HL-60 (cell line): ENCODE data around the gene HMG20A.

Experiments used
- DNase-seq, 2 experiments: peaks; one replicate each; pipeline ENCODE4 v3.0.0-alpha.2; 2010 to 2020; ENCODE audit warnings: low read depth in 1 of 2, low spot score in 1 of 2
- H3K27ac ChIP-seq: fragments of 250-450 bp; sonication (Bioruptor Pico); replicated peaks from 2 replicates; pipeline ENCODE4 v1.5.1; 2020; ENCODE audit warnings: mild to moderate bottlenecking, moderate library complexity
- H3K27me3 ChIP-seq: fragments of 250-450 bp; sonication (Bioruptor Pico); 2 replicates; pipeline ENCODE4 v1.5.1; 2021; ENCODE audit warnings: mild to moderate bottlenecking, moderate library complexity; ENCODE audit not compliant: insufficient read depth, poor library complexity, severe bottlenecking
- H3K4me3 ChIP-seq: replicated peaks from 2 replicates; pipeline ENCODE4 v1.5.1; 2011; ENCODE audit warnings: mild to moderate bottlenecking, control low read depth, low read length; ENCODE audit not compliant: insufficient read depth
- GABPA ChIP-seq: IDR thresholded peaks from 2 replicates; pipeline ENCODE4 v1.6.1; 2012; ENCODE audit warnings: low read depth
- POLR2AphosphoS5 ChIP-seq: IDR thresholded peaks from 2 replicates; pipeline ENCODE4 v1.6.1; 2012; ENCODE audit warnings: low read depth
- SPI1 ChIP-seq: IDR thresholded peaks from 2 replicates; pipeline ENCODE4 v1.6.1; 2012; ENCODE audit warnings: low read depth, mild to moderate bottlenecking, borderline replicate concordance
- TF ChIP-seq, protein P1 (sequence below): IDR thresholded peaks from one replicate; pipeline ENCODE4 v1.5.1; 2011; ENCODE audit warnings: low read length, control low read depth, inconsistent platforms; ENCODE audit not compliant: insufficient read depth
- TF ChIP-seq, protein P2 (sequence below): IDR thresholded peaks from 2 replicates; pipeline ENCODE4 v1.6.1; 2012; ENCODE audit warnings: low read depth; ENCODE audit not compliant: insufficient replicate concordance

HMG20A gene

DNA sequence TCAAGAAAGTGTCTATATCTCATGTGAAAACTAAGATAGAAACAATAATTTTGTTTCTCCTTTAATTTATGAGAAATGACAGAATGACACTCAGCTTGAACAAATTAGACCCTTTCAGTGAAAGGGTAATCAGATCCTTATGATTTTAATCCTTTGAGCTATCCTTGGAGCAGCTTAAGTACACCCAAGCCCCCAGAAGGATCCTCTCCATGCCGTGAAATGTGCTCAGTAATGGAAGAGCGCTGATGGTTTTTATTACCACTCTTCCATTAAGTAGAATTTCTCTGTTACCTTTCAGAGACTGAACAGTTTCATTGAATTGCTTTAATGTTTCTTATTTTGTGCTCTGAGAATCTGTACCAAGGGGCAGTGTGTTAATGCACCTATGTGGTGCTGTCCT is 54.3 kb downstream of the HMG20A start:
- H3K27ac ChIP-seq = no peak overlapping the region
- H3K4me3 ChIP-seq = no peak overlapping the region
- TF ChIP-seq, protein P1, sequence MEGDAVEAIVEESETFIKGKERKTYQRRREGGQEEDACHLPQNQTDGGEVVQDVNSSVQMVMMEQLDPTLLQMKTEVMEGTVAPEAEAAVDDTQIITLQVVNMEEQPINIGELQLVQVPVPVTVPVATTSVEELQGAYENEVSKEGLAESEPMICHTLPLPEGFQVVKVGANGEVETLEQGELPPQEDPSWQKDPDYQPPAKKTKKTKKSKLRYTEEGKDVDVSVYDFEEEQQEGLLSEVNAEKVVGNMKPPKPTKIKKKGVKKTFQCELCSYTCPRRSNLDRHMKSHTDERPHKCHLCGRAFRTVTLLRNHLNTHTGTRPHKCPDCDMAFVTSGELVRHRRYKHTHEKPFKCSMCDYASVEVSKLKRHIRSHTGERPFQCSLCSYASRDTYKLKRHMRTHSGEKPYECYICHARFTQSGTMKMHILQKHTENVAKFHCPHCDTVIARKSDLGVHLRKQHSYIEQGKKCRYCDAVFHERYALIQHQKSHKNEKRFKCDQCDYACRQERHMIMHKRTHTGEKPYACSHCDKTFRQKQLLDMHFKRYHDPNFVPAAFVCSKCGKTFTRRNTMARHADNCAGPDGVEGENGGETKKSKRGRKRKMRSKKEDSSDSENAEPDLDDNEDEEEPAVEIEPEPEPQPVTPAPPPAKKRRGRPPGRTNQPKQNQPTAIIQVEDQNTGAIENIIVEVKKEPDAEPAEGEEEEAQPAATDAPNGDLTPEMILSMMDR = no peak
- TF ChIP-seq, protein P2, sequence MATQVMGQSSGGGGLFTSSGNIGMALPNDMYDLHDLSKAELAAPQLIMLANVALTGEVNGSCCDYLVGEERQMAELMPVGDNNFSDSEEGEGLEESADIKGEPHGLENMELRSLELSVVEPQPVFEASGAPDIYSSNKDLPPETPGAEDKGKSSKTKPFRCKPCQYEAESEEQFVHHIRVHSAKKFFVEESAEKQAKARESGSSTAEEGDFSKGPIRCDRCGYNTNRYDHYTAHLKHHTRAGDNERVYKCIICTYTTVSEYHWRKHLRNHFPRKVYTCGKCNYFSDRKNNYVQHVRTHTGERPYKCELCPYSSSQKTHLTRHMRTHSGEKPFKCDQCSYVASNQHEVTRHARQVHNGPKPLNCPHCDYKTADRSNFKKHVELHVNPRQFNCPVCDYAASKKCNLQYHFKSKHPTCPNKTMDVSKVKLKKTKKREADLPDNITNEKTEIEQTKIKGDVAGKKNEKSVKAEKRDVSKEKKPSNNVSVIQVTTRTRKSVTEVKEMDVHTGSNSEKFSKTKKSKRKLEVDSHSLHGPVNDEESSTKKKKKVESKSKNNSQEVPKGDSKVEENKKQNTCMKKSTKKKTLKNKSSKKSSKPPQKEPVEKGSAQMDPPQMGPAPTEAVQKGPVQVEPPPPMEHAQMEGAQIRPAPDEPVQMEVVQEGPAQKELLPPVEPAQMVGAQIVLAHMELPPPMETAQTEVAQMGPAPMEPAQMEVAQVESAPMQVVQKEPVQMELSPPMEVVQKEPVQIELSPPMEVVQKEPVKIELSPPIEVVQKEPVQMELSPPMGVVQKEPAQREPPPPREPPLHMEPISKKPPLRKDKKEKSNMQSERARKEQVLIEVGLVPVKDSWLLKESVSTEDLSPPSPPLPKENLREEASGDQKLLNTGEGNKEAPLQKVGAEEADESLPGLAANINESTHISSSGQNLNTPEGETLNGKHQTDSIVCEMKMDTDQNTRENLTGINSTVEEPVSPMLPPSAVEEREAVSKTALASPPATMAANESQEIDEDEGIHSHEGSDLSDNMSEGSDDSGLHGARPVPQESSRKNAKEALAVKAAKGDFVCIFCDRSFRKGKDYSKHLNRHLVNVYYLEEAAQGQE = no peak
- TF ChIP-seq POLR2AphosphoS5 (no peak), GABPA (no peak), SPI1 (no peak)
- H3K27me3 ChIP-seq = no peaks in the 10 kb centered on the region
- DNase-seq = no peak

DNA sequence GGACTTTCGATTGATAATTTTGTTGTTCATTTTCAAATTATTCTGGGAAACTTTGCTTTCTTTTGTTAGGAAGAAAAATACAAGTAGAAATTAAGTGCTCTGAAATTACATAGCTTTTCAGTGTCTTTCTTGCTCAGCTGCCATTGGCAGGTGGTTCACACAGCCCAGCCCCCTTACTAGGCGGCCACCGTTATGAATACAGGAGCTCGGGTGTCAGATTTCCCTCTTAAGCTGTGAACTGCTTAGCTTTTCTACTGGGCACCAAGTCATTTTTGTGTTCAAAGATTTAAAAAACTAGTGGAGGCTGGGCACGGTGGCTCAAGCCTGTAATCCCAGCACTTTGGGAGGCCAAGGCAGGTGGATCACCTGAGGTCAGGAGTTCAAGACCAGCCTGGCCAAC is 55.2 kb downstream of the HMG20A start:
- no peak overlapping the region for H3K4me3 ChIP-seq
- H3K27me3 ChIP-seq = no peaks in the 10 kb centered on the region
- TF ChIP-seq POLR2AphosphoS5 = no peak
- TF ChIP-seq, protein P2 = no peak
- no peak for TF ChIP-seq GABPA
- TF ChIP-seq, protein P1 = no peak
- no peak for TF ChIP-seq SPI1
- H3K27ac ChIP-seq = no peak overlapping the region
- no peak for DNase-seq

- TF ChIP-seq, protein P1 = no peak
- TF ChIP-seq, protein P2 = no peak
- TF ChIP-seq GABPA (no peak), POLR2AphosphoS5 (no peak), SPI1 (no peak)
- Histone ChIP-seq H3K4me3 (no peak overlapping the region), H3K27me3 (no peaks in the 10 kb centered on the region), H3K27ac (no peak overlapping the region)
- DNase-seq = no peak
Observed at GRCh38 chr15:77476995-77477394, 56.3 kb downstream of the HMG20A start.
